Anterior cingulate cortex (tissue), 58 donors: ENCODE data around the gene ANKFN1.

ENCODE experiments used
- DNase-seq, 58 donors: peaks; one replicate each; lab custom pipeline; 2025; lab: John Stamatoyannopoulos, UW

ANKFN1 gene

DNA sequence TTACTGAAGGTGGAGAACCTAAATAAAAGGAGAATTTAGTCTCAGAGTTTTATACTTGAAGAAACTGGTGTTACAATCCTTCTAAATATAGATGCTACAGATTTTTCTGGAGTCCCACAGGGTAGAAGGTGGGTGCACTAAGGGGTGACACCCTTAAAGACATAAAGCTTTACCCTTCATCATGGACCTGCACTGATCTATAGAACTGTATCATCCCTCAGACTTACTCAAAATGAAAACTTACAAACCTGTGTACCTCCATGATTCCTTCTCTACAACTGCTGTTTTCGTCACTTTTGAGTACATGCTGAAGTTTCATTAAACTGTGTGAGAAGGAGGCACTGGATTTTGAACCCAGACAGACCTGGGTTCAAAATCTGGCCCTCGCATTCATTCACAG is 270.7 kb downstream of the ANKFN1 start:
- no peak for DNase-seq

GRCh38 chr17:56424543-56425044 is 271.3 kb downstream of the ANKFN1 start:
- no peak for DNase-seq

DNA sequence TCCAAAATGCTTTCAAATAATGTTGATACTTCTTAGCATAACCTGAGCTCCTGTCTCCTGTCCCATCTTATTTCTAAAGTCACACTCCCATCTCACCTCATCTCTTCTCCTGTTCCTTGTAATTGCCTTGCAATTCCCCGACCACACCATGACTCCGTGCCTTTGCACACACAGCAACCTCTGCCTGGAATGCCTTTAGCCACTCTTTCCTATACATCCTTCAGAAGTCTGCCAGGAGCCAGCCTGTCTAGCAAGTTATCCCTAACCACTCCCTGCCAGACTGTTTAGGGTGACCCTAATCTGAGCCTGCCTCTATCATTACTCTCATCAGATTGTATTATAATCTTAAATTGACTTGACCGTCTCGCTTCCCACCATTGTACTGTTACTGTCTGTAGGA is 272.2 kb downstream of the ANKFN1 start:
- no peak for DNase-seq

DNA sequence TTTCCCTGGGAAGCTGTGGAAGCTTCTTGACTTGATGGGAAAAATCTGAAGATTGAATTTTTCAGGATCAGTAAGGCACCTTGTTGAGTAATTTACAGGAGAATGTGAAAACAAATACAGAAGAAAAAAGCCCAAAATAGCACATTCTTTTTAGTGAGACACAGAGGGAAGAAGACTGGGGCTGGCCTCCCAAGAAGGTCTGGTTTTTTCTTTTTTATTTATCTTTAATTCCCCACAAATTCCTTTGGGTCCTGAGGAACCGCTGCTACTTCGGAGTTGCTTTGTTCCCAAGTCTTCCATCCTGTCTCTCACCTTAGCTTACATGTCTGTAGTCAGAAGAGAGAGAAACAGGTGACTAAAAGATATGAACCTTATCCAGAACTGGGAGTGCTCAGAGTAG is 273.6 kb downstream of the ANKFN1 start:
- no peak for DNase-seq

DNA sequence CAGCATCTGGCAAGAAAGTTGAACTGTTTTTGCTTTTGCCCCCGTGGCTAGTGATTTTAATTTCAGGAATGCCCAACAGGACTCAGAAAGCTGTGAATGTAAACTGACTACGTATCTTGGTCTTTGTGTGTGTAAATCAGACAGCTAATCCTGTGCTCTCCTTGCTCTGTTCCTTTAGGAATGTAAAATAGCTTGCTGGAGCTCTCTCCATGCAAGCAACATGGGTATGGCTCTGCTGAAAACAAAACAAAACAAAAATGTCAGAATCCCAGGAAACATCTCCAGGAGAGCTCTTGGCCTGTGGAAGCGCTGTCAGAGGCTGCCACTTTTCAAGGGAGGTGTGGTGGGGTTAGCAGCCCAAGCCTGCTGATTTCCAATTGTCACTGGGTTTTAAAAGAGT is 278.5 kb downstream of the ANKFN1 start:
- no peak for DNase-seq

- DNase-seq = no peak
Measured at GRCh38 chr17:56432443-56432842, 279.2 kb downstream of the ANKFN1 start.

DNA sequence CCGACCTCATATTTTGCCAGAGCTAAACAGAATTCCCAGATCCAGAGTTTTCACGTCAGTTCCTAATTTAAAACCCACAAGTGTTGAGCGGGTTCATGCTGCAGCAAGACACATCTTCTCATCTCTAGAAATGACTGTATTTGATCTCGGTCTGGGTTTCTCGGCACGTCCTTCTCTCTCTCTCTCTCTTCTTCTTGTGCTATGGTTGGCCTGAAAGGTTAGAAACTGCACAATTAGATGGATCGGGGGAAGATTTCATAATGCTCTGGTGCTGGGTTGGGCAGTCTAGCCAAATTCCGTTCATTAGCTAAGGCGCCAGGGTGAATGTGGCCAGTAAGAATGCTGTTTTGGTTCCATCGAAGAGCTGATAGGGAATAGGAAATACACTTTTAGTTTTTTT is 281.3 kb downstream of the ANKFN1 start:
- no peak for DNase-seq

DNA sequence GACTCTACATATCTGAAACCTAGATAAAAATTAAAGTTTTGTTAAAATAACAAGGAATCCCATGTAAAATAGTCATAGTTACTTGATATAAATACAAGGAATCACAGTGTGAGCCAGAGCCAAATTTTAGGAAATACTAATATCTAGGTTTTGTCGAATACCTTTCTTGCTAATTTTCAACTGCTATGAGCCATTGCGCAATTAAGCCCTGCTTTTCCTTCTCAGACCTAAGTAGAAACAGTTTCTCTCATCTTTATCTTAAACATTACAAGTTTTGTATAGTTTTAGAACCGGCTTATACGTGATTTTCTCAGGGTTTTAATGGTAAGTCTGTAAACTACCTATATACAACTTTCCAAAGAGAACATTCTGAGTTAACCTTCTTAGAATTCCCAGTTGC is 282.9 kb downstream of the ANKFN1 start:
- DNase-seq = no peak

DNA sequence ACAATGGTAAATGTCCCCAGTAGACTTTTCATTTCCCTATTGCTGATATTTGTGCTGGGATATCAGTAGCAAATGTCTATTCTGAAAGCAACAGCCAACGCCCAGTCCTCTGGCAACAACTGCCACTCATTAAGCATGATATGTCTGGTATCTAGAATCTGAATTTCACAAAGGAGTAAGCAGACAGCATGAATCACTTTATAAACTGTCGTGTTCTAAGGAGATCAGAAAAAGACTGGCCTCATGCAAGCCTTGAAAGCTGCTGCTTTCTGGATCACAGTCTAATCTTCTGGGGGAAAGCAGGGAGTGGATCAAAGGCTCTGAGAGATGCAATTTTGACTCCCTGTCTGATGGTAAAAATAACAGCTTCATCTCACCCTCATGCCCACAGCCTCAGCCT is 287.1 kb downstream of the ANKFN1 start:
- DNase-seq = no peak

DNA sequence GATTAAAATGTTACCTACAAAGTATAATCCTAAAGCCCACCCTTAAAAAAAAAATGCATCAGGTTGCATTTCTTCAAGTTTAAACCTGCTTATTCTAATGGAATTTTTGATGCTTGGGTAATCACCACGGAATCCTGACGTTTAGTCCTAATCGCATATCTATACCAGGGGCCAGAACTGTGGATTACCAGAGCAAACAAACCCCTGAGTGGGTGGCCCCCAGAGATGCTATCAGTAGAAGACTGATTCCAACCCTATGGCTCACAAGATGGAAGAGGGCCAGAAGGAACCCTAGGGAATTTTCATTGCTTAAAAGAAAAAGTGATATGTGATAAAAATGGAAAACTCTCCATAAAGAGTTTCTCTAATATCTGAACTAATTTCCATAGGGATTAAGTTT is 288.0 kb downstream of the ANKFN1 start:
- no peak for DNase-seq

GRCh38 chr17:56445692-56446411 is 292.6 kb downstream of the ANKFN1 start:
- no peak for DNase-seq

GRCh38 chr17:56447171-56447570 is 293.9 kb downstream of the ANKFN1 start:
- DNase-seq = no peak

DNA sequence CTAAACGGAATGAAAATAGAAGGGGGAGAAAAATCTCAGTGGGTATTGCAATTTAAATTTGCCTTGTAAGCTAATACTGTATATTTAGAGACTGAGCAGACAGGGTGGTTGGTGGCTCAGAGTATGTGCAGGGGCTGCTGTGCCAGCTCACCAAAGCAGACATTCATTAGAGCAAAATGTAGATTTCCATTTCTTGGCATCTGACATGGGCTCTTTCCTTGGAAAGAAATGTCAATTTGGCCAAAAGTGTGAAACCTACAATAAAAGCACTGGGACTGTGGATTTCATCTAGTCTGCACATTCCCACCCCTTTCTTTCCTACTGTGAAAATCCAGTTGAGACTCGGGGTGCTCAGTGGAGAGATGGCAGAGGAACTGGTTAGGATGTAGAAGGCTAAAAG is 295.1 kb downstream of the ANKFN1 start:
- no peak for DNase-seq

- no peak for DNase-seq
Measured at GRCh38 chr17:56449176-56449575, 295.9 kb downstream of the ANKFN1 start.

DNA sequence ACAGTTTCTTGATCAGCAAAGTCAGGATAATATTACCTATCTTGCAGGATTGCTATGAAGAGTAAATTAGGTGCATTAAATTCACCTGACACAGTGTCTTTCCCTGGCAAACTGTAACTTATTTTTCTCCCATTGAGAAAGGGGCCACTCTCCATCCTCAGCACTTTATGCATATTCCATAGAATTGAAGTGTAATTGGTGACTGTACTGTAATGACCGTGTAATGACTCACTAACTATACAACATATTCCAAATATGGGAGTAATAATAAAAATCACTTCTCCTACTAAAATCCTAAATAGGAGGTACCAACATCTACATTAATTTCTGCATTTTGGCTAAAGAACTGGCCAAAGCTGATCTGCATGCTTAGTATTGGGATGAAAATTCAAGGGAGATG is 298.4 kb downstream of the ANKFN1 start:
- no peak for DNase-seq

- no peak for DNase-seq
Measured at GRCh38 chr17:56452461-56452860, 299.2 kb downstream of the ANKFN1 start.

- no peak for DNase-seq
Measured at GRCh38 chr17:56457501-56457900, 304.2 kb downstream of the ANKFN1 start.

GRCh38 chr17:56465886-56466285 is 312.6 kb downstream of the ANKFN1 start:
- DNase-seq = no peak

DNA sequence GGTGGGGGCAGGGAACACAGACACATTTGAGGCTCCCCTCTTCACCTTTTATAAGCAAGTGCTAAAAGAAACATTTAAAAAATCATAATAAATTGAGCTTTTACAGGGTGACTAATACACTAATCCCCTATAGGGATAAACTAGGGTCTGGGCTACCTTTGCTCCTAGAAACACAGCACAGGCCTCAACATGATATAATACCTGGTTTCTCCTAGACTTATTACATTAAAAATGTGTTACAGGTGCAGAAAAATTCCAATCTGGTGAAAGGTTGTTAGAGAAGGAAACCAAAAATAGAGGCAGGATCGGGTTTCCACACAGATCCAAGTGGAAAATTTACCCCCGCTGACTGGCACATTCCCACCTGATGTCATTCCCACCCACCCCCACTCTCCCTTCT is 315.6 kb downstream of the ANKFN1 start:
- DNase-seq = no peak

DNA sequence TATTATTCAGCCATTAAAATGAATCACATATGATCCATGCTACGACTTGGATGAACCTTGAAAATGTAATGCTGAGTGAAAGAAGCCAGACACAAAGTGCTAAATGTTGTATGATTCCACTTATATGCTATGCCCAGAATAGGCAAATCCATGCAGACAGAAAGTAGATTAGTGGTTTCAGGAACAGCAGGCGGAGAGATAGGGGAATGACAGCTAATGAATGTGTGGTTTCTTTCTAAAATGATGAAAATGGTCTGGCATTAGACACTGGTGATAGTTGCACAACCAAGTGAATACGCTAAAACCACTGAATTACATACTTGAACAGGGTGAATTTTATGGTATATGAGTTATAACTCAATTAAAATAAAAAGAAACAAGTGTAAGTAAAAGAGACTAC is 318.4 kb downstream of the ANKFN1 start:
- DNase-seq = no peak

DNA sequence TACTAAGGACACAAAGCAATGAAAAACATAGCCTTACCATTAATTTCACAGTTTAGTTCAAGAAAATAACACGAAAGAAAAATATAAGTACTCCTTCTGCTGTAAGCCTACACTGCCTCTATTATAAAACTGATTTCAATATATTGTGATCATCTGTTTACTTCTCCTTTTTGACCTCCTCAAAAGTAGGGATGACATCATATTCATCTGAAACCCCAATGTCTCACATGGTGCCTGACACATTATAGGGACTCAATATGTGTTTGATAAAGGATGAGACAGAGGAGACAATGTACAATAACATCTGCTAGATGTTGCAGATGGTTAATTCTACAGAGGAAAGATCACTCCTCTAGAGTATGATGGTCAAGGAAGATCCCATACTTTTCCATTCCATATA is 321.8 kb downstream of the ANKFN1 start:
- no peak for DNase-seq

DNA sequence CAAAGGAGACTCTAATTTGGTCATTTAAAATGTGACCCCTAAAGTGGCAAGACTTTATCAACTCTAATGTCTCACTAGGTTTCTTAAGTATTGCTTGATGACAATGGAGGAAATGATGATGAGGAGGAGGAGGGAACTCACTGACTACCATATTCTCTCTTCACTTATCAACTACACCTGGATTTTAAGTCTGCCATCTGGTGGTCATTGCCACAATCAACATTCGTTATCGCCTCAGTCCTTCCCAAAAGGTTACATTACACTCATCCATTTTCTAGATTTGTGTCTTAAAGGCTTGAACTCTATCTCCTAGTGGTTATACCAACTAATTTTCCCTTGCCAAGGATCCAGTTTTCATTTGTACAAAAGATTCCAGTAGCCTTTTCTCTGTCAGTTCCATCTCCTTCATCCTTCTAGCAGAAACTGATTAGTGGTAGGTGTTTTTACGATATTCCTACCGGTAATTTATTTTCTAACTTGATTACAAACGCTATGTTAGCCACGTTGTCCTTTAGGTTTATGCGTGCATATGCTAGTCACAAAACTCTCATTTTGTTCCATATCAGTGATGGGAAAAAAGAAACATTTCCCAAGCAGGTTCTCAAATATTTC is 325.7 kb downstream of the ANKFN1 start:
- DNase-seq = peak in 2 of 58 donors; percentile 3 to 5
